NCI-H128 (cell line): ENCODE data around the gene MYADML2.
"Not testable (repeated sequence)": the region's sequence is repeated elsewhere in the genome, so short reads cannot be mapped to it uniquely, and the experiment has no call there.

Experiments
- DNase-seq: peaks from one replicate; lab custom pipeline; 2025; ENCODE audit not compliant: unreplicated experiment; lab: John Stamatoyannopoulos, UW

MYADML2 gene

DNA sequence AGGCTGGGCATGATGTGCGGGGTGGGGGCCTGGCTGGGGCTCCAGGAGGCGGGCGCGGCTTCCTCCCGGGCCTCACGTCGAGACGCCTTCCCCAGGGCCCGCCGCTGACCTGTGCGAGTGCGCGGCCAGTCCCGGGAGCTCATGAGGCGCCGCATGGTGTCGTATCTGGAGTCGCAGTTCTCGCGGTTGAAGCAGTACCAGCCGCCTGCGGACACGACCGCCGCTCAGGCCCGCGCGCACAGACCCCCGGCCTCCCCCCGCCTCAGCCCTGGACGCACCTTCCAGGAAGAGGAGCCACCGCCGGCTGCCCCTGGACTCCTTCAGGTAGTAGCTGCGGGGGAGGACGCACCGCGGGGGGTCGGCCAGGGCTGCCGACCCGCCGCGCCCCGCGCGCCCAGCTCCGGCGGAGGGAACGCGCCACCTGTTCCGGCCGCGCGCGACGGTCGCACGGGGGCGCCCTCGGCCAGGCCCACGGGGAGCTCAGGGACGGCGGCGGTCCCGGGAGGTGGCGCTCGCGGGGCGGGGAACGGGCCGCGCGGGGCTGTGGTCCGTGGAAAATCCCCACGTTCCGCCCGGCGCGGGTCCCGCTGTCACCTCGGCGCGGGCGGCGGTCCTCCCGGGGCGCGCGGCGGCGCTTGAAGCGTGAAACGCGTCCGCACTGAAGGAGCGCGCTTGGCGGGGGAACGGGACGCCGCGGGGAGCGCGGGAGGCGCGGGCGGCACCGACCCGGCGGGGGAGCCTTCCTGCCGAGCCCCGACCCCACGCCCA is 12.5 kb upstream of the MYADML2 start:
- DNase-seq = no peak

DNA sequence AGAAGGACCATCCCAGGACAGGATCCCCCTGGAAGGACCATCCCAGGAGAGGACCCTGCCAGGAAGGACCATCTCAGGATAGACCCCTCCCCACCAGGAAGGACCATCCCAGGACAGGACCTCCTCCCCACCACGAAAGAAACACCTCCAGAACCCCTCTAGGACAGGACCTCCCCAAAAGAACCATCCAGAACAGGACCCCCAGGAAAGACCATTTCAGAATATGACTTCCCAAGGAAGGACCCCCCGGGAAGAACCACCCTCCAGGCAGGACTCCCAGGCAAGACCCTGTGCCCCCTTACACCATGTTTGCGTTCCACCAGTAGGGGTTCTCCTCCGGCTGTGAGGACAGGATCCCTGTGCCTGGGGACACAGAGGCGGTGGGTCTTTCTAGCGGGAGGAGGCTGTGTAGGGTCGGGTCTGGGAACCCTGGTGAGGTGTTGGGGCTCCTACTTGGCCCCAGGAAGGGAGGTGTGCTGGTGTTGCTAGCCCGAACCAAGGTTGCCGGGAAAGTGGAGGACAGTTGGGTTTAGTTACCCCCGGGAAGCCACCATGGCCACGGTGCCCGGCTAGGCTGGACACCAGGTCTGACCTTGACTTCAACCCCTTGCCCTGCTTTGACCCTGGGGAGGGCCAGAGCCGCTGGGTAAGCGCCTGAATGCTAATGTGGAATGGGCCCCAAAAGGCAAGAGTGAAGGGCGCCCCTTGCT is 11.8 kb upstream of the MYADML2 start:
- DNase-seq = no peak

DNA sequence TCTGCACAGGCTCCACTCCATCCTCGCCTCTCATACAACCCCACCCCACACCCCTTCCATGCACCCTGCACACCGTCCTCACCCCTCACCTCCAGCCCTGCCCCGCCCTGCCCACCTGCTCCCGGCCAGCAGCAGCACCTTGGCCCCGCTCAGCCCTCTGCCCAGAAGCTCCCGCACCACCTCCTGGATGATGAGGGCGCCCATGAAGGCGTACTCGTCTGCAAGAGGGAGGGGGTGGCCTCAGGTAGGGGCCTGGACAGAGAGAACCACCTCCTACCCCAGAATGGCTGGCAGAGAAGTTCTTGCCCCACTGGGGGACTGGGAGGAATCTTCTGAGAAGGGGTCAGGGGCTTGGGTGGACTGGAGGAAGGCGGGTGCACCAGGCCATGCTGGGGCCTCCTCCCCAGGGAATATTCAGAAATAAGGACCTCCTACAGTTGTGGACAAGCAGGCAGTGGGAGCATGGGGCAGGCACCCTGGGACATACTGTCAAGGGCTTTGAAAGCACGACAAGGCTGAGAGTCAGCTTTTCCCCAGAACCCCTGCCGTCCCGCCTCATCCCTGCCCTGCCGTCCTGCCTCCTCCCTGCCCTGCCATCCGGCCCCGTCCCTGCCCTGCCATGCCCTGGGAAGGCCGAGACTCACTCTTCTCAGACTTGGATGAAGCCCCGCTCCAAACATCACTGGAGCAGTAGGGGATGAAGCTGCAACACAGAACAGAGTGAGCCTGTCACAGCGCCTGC is 10.8 kb upstream of the MYADML2 start:
- DNase-seq = no peak

- DNase-seq = no peak
Measured at GRCh38 chr17:81956607-81957589, 9.9 kb upstream of the MYADML2 start.

DNA sequence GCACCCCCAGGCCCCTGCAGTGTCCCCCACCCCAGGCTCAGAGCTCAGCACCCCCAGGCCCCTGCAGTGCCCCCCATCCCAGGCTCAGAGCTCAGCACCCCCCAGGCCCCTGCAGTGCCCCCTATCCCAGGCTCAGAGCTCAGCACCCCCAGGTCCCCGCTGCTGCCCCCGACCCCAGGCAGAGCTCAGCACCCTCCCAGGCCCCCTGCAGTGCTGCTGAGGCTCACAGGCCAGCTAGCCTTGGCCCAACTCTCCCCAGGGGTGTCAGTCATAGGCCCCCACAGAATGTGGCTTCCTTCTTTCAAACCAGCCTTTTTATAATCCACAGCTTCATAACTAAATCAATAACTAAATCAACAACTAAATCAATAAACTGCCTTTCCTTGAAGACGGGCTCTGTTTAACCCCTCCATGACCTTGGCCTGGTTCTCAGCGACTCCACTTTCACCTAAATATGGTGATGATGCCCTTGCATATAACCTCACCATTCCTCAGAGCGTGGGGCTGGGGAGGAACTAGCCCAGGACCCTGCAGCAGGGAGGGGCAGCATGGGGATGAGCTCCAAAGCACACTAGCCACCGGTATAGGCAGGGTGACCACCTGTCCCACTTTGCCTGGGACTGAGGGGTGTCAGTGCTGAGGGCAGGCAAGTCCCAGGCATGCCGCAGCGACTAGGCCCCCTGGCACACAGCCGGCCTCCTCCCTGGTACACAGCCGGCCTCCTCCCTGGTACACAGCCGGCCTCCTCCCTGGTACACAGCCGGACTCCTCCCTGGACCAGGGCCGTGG is 8.9 kb upstream of the MYADML2 start:
- DNase-seq = no peak

DNA sequence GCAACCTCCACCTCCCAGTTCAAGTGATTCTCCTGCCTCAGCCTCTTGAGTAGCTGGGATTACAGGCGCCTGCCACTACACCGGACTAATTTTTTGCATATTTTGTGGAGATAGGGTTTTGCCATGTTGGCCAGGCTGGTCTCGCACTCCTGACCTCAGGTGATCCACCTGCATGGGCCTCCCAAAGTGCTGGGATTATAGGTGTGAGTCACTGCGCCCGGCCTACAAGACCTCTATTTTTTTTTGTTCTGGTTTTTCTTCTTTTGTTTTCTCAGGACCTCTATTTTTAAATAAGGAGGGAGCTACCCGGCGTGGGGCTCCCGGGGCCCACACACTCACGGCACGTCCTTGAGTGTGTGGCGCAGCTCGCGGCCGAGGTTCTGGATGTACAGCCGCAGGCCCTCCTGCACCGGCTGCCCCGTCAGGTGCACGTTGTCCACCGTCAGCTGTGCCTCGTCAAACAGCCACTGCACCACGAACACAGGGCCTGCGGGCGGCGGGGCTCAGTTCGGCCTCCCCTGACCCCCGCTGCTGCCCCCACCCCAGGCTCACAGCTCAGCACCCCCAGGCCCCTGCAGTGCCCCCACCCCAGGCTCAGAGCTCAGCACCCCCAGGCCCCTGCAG is 8.1 kb upstream of the MYADML2 start:
- no peak for DNase-seq

DNA sequence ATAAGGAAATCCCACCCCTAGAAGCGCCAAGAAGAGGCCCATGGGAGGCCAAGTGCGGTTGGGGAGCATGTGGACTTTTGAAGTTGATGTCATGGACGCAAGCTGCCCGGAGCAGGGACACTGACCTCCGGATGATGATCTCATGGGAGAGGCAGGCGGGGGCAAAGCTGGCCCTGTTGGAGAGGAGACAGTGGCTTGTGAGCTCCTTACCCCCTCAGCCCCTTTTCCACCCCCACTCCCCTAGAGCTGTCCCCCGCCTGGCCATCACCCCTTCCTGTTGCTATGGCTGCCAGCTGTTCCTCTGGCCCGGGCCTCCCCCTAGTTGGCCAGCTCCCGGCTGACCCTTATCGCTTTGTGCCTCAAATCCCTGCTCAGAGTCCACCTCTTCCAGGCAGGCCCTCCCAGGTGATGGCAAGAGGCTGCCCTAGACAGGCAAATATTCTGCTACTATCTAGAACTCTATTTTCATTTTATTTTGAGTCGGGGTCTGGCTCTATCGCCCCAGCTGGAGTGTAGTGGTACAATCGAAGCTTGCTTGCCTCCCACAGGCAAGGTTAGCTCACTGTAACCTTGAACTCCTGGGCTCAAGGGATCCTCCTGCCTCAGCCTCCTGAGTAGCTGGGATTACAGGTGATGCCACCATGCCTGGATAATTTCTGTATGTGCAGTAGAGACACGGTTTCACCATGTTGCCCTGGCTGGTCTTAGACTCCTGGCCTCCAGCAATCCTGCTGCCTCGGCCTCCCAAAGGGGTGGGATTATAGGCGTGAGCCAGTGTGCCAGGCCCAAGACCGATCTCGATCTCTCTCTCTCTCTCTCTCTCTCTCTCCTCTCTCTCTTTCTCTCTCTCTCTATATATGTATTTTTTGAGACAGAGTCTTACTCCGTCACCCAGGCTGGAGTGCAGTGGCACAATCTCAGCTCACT is 7.4 kb upstream of the MYADML2 start:
- no peak for DNase-seq

DNA sequence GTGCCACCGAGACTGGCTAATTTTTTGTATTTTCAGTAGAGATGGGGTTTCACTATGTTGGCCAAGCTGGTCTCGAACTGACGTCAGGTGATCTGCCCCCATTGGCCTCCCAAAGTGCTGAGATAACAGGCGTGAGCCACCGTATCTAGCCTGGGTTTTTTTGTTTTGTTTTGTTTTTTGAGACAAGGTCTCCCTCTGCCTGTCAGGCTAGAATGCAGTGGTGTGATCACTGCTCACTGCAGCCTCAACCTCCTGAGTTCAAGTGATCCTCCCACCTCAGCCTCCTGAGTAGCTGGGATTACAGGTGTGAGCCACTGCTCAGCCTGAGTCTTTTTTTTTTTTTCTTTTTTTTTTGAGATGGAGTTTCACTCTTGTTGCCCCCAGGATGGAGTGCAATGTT is 6.4 kb upstream of the MYADML2 start:
- not testable (repeated sequence) for DNase-seq

GRCh38 chr17:81952792-81953228 is 5.8 kb upstream of the MYADML2 start:
- no peak for DNase-seq

GRCh38 chr17:81951785-81952684 is 5.0 kb upstream of the MYADML2 start:
- DNase-seq = no peak

DNA sequence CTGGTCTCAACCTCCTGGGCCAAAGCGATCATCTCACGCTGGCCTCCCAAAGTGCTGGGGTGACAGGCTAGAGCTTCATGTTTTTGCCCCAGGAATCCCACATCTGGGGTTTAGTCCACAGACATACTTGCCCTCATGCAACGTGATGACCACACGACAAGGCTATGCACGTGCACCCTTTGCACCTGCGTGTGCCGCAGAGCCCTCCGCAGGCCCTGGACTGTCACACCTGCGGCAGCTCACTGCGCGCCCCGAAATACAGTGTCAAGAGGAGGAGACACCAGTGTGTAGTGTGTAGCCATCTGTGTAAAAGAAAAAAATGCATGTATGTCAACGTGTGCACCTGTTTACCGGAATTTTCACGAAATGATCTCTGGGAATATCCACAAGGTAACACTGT is 3.5 kb upstream of the MYADML2 start:
- DNase-seq = no peak

- DNase-seq = no peak
Measured at GRCh38 chr17:81948635-81949378, 1.8 kb upstream of the MYADML2 start.

GRCh38 chr17:81944858-81945257 is 2.2 kb downstream of the MYADML2 start:
- no peak for DNase-seq

GRCh38 chr17:81942167-81942553 is 4.9 kb downstream of the MYADML2 start:
- DNase-seq = no peak

GRCh38 chr17:81941484-81942166 is 5.4 kb downstream of the MYADML2 start:
- peak; percentile 12 for DNase-seq
